GM18951 (cell line): ENCODE data around the gene LSM12.

Source experiments
- POLR2A ChIP-seq: IDR thresholded peaks from 4 replicates; pipeline ENCODE4 v1.6.1; 2011; ENCODE audit warnings: mild to moderate bottlenecking; ENCODE audit not compliant: insufficient read length, insufficient read depth; ENCODE audit errors: extremely low read depth
- in situ Hi-C: fragments of 300-500 bp; cut with MboI; formaldehyde crosslinking; loops from one replicate; pipeline ENCODE4 v1.12.0; 2022; ENCODE audit warnings: low sequenced_read_pairs, mixed read lengths, inconsistent platforms; ENCODE audit not compliant: unreplicated experiment

LSM12 gene

GRCh38 chr17:44010966-44011647, 55.4 kb downstream of the LSM12 start:
- TF ChIP-seq POLR2A = no peak
- in situ Hi-C loops = no loop called here

GRCh38 chr17:44008205-44008909, 58.1 kb downstream of the LSM12 start:
- in situ Hi-C loops = no loop called here

GRCh38 chr17:44007346-44008204, 58.9 kb downstream of the LSM12 start:
- in situ Hi-C loops = no loop called here
- no peak for TF ChIP-seq POLR2A

More at GRCh38 chr17:44008205-44008909, 58.1 kb downstream of the LSM12 start:
- TF ChIP-seq POLR2A = no peak

- peak; percentile 42 for TF ChIP-seq POLR2A
- in situ Hi-C loops = no loop called here
Measured at GRCh38 chr17:44006598-44007345, 59.7 kb downstream of the LSM12 start.

- in situ Hi-C loops = no loop called here
- no peak for TF ChIP-seq POLR2A
Measured at GRCh38 chr17:44006272-44006597, 60.2 kb downstream of the LSM12 start.

GRCh38 chr17:44005527-44006271, 60.8 kb downstream of the LSM12 start:
- in situ Hi-C loops = no loop called here

GRCh38 chr17:44004761-44005526, 61.5 kb downstream of the LSM12 start:
- in situ Hi-C loops = no loop called here
- TF ChIP-seq POLR2A = no peak

More at GRCh38 chr17:44005527-44006271, 60.8 kb downstream of the LSM12 start:
- TF ChIP-seq POLR2A = no peak

GRCh38 chr17:44004077-44004760, 62.3 kb downstream of the LSM12 start, which contains the start of gene NAGS:
NAGS (plus strand) TSS chr17:44004622; CDS start chr17:44004664, 42 bp downstream.
- no peak for TF ChIP-seq POLR2A
- in situ Hi-C loops = no loop called here

GRCh38 chr17:44002141-44002848, 64.2 kb downstream of the LSM12 start:
- in situ Hi-C loops = no loop called here
- no peak for TF ChIP-seq POLR2A

- TF ChIP-seq POLR2A = no peak
- in situ Hi-C loops = no loop called here
Measured at GRCh38 chr17:44001461-44001920, 65.0 kb downstream of the LSM12 start.
